ENCODE results near the gene ASB6.
A peak's percentile ranks its signal among the peaks of the same experiment; 100 is the strongest.

The ASB6 gene

GRCh38 chr9:129626625-129627284 lies 15.2 kb downstream of the ASB6 start:
- DNase-seq (ENCODE audit: low read depth, low spot score): no peak

GRCh38 chr9:129626079-129626624 lies 15.8 kb downstream of the ASB6 start, which contains the start of gene NTMT1:
Gene NTMT1, plus strand, starts transcription at chr9:129626163. Its CDS starts 6,541 bp downstream, at chr9:129632704.
- DNase-seq (ENCODE audit: low read depth, low spot score): peak; percentile 72

DNA sequence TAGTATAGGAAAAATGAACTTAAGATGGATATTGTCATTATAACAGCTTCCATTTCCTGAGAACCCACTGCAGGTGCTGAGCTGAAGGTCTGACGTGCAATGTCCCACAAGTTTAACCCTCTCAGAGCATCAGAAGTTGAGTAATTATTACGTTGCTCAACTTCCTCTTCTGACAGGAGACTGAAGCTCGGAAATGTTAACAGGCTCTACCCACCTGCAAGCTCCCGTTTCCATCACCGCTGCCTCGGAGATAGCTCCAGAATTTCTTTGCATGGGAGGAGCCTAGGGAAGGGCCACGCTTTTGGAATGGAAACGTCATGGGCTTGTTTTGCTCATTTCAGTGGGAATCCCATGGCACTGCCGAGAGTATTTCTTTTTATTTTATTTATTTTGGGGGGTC lies 17.0 kb downstream of the ASB6 start:
- DNase-seq (ENCODE audit: low read depth, low spot score): no peak

DNA sequence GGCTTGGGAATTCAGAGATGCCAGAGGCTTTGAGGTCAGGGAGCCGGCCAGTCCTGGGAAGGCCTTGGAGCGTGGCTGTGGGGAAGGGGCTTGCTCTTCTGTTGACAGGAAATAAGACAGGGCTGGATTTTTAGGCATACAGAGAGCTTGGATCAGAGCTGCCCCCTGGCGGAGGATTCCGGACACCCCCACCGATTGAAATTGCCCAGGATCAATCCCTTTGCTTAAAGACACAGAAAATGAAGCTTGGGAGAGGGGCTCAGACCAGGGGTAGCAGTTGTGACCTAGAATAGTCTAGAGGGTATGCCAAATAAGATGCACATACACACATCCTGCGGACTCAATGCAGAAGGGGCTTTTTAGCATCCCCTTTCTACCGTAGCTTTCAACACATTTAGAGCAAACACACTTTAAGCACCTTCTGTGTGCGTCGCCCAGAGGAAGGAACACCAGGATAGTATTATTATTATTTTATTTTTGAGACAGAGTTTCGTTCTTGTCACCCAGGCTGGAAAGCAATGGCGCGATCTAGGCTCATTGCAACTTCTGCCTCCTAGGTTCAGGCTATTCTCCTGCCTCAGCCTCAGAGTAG lies 17.7 kb downstream of the ASB6 start:
- peak; percentile 39 for DNase-seq (ENCODE audit: low read depth, low spot score)

DNA sequence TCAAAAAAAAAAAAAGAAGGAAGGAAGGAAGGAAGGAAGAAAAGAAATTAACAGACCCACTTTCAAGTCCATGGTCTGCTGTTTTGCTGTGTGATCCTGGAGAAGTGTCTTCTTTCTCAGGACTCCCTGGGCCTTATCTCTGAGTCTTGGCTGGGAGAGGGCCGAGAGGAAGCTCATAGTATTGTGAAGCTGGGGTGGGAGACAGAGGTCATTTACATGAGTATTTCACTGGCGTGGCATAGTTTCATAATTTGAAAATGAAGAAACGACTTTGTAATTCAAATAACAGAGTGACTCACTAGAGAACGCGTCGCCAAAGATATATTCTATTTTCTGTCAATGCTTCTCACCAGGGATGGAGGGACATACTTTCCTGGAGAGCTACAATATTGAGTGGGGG lies 18.6 kb downstream of the ASB6 start:
- DNase-seq (ENCODE audit: low read depth, low spot score): no peak

DNA sequence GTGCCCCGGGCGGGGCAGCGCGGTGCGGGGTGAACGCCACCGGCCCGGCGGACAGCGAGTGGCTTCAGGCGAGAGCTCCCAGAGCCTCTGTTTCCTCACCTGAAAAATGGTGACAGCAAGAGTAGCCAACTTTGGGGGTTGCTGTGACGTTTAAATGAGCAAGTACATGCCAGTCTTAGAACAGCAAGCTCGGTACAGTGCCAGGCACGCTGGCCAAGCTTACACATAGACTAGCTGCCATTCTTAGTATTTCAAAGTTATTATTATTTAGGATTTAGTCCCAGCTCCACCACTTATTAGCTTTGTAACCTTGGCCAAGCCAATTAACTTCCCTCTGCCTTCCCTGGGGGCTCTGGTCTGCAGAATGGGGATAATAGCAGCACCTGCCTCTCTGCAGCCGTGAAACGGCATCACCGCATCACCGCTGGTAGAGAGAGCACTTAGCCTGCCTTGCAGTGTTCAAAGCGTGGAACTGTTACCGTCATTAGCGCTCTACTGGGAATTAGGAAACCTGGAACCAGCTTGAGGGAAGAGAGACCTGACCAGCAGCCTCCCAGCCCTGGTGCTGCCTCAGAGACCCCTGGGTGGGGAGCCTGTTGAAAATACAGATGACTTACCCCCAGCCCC lies 21.2 kb downstream of the ASB6 start, which contains the start of gene C9orf50:
TSS of gene C9orf50 (minus strand) at position 433 of the 627 bp plus-strand sequence. CDS start 527 bp downstream, outside the sequence.
- DNase-seq (ENCODE audit: low read depth, low spot score): no peak

- DNase-seq (ENCODE audit: low read depth, low spot score): no peak
These were observed 21.9 kb downstream of the ASB6 start for GRCh38 chr9:129619787-129620668.

DNA sequence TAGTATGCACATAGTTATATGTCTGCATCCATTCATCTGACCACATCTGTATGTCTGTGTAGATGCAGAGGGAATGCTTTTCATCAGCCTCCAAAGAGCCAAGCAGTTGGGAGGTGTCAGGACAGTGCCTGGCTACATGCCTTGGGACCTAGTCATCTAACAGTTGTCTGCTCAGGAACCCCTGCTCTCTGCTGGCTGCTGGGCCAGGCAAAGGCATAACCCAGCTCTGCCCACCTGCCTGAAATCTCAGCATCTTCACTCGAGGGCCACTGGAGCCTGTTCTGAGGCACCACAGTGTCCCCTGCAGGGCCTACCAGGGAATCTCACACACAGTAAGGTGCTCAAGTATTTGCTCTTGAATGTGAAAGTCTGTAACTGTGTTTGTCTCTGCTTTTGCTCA lies 24.8 kb downstream of the ASB6 start:
- DNase-seq (ENCODE audit: low read depth, low spot score): no peak

- no peak for DNase-seq (ENCODE audit: low read depth, low spot score)
These were observed 26.3 kb downstream of the ASB6 start for GRCh38 chr9:129615407-129616285.

DNA sequence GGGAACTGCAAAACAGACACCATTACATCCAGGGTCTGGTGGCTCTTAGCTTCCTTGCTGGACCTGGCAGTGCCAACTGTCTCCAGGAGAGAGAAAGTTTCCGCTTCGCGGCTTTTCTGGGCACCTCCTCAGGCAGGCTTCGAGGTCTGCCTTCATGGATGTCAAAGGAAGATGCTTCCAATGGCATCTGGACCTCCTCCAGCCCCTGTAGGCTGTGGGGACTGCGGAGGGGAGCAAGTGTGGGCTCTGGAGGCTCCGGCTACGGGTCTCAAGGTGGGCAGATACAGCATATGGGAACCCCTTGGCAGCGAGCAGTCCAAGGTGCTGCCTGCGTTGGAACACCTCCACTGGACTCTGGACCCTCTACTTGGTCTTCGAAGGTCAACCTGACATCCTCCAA lies 27.0 kb downstream of the ASB6 start:
- no peak for DNase-seq (ENCODE audit: low read depth, low spot score)

DNA sequence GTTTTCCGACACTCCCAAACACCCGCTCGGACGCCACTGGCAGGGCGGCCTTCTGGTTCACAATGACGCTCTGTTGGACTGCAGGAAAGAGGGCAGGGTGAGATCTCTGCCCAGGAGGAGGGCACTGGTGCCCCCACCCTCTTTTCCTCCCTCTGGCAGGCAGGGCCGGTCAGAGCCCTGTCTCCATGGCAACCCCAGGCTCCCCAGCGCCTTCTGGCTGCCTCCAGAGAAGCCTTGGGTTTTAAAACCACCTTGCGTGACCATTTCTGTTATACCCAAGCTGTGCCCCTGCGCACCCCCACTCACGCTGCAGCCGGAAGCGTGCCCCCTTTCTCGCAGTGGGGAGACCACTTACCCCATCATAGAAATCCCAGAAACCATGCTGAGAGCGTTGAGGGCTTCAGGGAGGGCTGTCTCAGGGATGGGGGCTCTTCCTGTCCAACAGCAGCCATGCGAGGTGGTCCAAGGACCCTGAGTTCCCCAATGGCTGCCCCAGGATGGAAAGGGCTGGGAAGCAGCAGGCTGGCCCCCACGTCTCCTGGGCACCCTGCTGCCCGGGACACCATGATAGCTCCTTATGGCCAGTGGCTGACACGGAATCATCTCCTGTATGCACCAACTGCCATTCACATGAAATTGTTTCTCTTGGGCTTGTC lies 28.3 kb downstream of the ASB6 start:
- no peak for DNase-seq (ENCODE audit: low read depth, low spot score)

DNA sequence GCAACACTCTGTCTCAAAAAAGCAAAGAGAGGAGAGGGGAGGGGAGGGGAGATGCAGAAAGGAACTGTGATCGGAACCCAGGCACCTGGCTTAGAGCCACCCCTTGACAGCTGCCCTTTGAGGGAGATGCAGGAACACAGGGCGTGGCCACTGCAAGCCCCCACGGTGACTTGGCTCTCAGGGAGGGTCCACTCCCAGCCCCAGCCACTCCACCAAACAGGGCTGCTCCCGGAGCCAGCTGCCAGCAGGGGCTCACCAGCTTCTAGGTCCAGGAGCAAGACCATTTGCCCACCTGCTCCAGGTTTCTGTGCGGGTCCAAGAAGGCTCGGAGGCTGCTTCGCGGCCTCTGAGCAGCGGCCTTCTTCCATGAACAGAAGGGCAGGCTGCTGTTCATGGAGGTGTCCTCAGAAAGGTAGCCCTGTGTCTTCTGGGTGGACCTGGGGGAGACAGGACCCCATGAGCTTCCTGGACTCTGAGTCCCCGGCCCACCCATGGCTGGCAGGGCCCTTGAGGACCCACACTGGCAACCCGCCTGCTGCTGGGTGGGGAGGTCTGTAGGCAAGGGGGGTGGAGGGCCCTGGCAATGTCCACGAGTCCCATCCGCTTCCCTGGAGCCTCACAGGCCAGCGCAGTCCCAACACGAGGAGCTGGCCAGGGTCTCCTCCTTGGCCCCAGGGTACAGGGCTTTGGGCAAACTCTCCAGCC lies 29.0 kb downstream of the ASB6 start:
- DNase-seq (ENCODE audit: low read depth, low spot score): no peak

DNA sequence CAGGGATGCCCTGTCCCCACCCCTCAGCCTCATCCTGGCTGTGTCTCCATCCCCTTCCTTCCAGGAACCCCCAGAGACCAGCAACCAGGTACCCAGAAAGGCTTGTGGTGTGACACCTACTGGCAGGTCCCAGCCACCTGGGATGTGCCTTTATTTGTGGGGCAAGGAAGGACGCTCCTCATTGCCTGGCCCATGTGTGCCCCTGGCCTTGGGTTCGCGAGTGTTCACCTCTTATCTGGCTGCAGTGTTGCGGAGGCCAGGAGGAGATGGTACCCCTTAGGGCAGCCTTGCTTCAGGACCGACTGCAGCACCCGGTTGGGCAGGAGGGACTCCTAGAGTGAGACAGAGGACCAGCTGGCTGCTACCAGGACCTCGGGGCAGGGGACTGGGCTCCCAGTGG lies 29.8 kb downstream of the ASB6 start:
- DNase-seq (ENCODE audit: low read depth, low spot score): no peak

- DNase-seq (ENCODE audit: low read depth, low spot score): no peak
These were observed 30.6 kb downstream of the ASB6 start for GRCh38 chr9:129611307-129611800.

DNA sequence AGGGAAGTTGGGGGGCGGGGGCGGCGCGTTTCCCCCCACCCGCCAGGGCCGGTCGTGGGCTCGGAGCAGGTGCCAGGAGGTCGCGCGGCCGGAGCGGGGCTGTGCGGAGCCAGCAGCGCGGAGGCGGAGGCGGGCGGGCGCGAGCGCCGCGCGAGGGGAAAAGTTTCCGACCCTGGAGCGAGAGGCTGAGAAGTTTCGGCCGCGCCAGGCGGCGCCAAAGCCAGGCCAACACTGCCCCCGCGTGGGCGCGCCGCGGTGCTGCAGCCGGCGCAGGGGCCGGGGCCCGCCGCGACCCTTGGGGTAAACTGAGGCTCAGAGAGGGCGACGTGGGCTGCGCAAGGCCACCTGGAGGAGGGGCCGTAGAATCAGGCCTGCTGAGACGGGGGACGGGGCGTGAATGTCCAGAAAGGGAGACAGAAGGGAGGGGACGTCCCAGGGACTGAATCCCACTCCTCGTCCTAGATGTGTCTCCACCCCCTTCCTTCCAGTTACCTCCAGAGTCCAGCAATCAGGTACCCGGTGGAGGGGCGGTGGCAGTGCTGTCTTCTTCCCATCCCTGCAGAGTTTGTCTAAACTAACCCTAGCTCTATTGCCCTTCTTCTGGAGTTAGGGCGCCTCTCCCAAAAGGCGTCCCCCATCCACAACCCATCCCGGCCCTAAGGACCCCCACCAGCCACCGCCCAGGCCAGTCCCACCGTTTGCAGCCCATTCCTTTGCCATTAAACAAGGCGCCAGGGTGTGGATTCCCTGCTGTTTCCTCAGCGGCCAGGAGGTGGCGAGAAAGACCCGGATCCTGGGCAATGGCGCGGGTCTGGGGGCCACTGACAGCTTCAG lies 31.3 kb downstream of the ASB6 start:
- DNase-seq (ENCODE audit: low read depth, low spot score): peak; percentile 29

GRCh38 chr9:129610213-129610472 lies 31.8 kb downstream of the ASB6 start:
- DNase-seq (ENCODE audit: low read depth, low spot score): no peak

- no peak for DNase-seq (ENCODE audit: low read depth, low spot score)
These were observed 32.3 kb downstream of the ASB6 start for GRCh38 chr9:129609486-129610212.
